Testis (tissue), 2 donors: Measurements from ENCODE around the gene GALNT14.

Experiments used
- POLR2A ChIP-seq: fragments of 450-650 bp; IDR thresholded peaks from one replicate; pipeline ENCODE4 v1.6.1; 2017; ENCODE audit warnings: antibody characterized with exemption, mild to moderate bottlenecking, moderate library complexity
- TF ChIP-seq, protein P1 (sequence below), 3 experiments: fragments of 450-650 bp in 2 of 3; fragments of 200-600 bp in 1 of 3; sonication (generic) in 1 of 3; IDR thresholded peaks; one replicate each; pipeline ENCODE4 v1.5.1; 2016 to 2019; ENCODE audit warnings: antibody characterized with exemption in 3 of 3, mild to moderate bottlenecking in 2 of 3, moderate library complexity in 1 of 3

DNA sequence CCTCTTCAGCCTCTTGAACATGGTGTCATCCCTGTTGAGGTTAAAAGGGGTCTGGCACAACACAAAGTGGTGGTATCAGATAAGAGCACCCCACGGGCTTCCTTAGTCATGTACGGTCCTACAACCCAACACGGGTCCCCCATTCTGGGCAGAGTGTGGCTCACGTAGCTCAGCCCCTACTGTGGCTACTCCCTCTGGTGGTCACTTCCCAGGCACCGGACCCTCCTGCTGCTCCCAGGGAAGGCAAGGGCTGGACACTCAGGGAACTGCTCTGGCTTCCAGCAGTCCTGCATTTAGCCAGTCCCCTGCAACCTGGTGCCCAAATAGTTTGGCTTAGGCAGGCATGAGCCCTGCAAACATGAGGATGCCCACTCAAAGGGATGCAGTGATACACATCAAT is 58.6 kb downstream of the GALNT14 start:
- TF ChIP-seq, protein P1, sequence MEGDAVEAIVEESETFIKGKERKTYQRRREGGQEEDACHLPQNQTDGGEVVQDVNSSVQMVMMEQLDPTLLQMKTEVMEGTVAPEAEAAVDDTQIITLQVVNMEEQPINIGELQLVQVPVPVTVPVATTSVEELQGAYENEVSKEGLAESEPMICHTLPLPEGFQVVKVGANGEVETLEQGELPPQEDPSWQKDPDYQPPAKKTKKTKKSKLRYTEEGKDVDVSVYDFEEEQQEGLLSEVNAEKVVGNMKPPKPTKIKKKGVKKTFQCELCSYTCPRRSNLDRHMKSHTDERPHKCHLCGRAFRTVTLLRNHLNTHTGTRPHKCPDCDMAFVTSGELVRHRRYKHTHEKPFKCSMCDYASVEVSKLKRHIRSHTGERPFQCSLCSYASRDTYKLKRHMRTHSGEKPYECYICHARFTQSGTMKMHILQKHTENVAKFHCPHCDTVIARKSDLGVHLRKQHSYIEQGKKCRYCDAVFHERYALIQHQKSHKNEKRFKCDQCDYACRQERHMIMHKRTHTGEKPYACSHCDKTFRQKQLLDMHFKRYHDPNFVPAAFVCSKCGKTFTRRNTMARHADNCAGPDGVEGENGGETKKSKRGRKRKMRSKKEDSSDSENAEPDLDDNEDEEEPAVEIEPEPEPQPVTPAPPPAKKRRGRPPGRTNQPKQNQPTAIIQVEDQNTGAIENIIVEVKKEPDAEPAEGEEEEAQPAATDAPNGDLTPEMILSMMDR (IDR thresholded peaks at IDR 0.05): no peak
- no peak for TF ChIP-seq POLR2A
